GM21423 (cell line): ENCODE measurements around the gene ST7.
"Not testable (repeated sequence)": the region's sequence is repeated elsewhere in the genome, so short reads cannot be mapped to it uniquely, and the experiment has no call there.

ENCODE experiments used
- ATAC-seq: cut with Tn5 transposase; IDR thresholded peaks from one replicate; pipeline ENCODE4 v1.9.1; 2021; ENCODE audit warnings: mild to moderate bottlenecking, moderate library complexity; ENCODE audit not compliant: unreplicated experiment

The ST7 gene

GRCh38 chr7:117088623-117089194 lies 135.4 kb downstream of the ST7 start:
- no peak for ATAC-seq

- ATAC-seq = no peak
These were observed 137.5 kb downstream of the ST7 start for GRCh38 chr7:117090791-117091190.

- no peak for ATAC-seq
These were observed 138.4 kb downstream of the ST7 start for GRCh38 chr7:117091721-117092120.

- ATAC-seq = no peak
These were observed 139.5 kb downstream of the ST7 start for GRCh38 chr7:117092785-117093184.

- ATAC-seq = no peak
These were observed 141.2 kb downstream of the ST7 start for GRCh38 chr7:117094457-117094856.

GRCh38 chr7:117095055-117095454 lies 141.8 kb downstream of the ST7 start:
- no peak for ATAC-seq

- no peak for ATAC-seq
These were observed 143.0 kb downstream of the ST7 start for GRCh38 chr7:117096330-117096729.

GRCh38 chr7:117096942-117097341 lies 143.6 kb downstream of the ST7 start:
- no peak for ATAC-seq

- ATAC-seq = no peak
These were observed 144.6 kb downstream of the ST7 start for GRCh38 chr7:117097860-117098259.

- ATAC-seq = no peak
These were observed 145.2 kb downstream of the ST7 start for GRCh38 chr7:117098457-117098856.

- ATAC-seq = no peak
These were observed 147.7 kb downstream of the ST7 start for GRCh38 chr7:117101026-117101425.

- ATAC-seq = peak; percentile 95
These were observed 157.4 kb downstream of the ST7 start for GRCh38 chr7:117110480-117111315.

- no peak for ATAC-seq
These were observed 158.2 kb downstream of the ST7 start for GRCh38 chr7:117111535-117111934.

GRCh38 chr7:117112640-117113039 lies 159.3 kb downstream of the ST7 start:
- ATAC-seq = no peak

- ATAC-seq = no peak
These were observed 160.6 kb downstream of the ST7 start for GRCh38 chr7:117113871-117114270.

GRCh38 chr7:117114272-117114671 lies 161.0 kb downstream of the ST7 start:
- ATAC-seq = no peak

- ATAC-seq = no peak
These were observed 162.9 kb downstream of the ST7 start for GRCh38 chr7:117116211-117116610.

- ATAC-seq = no peak
These were observed 163.9 kb downstream of the ST7 start for GRCh38 chr7:117117172-117117571.

GRCh38 chr7:117118579-117119180 lies 165.4 kb downstream of the ST7 start:
- ATAC-seq = no peak

- no peak for ATAC-seq
These were observed 166.1 kb downstream of the ST7 start for GRCh38 chr7:117119192-117119924.

- not testable (repeated sequence) for ATAC-seq
These were observed 167.0 kb downstream of the ST7 start for GRCh38 chr7:117120321-117120720.
